Thoracic aorta (tissue), 2 donors: ENCODE results near the gene ABT1. TPM values are rescaled to one million over a fixed set of nuclear protein-coding genes. Genes with fewer than 3 reads are reported as not detected.

Experiments
- ATAC-seq: fragments of 150-250 bp; one replicate; pipeline ENCODE4 v1.8.0; 2017; ENCODE audit warnings: low read depth; ENCODE audit not compliant: insufficient number of reproducible peaks, low FRiP score
- DNase-seq: peaks from one replicate; pipeline ENCODE4 v3.0.0-alpha.2; 2020; ENCODE audit warnings: low spot score
- H3K27ac ChIP-seq, 2 donors: fragments of 200-600 bp; sonication (generic); 1 replicate in 1 of 2; 2 replicates in 1 of 2; pipeline ENCODE4 v1.5.1; 2016; ENCODE audit warnings: mild to moderate bottlenecking in 2 of 2, moderate library complexity in 2 of 2
- H3K27me3 ChIP-seq: fragments of 200-600 bp; sonication (generic); replicated peaks from 2 replicates; pipeline ENCODE4 v1.6.0; 2016; ENCODE audit warnings: mild to moderate bottlenecking; ENCODE audit not compliant: insufficient read depth
- H3K36me3 ChIP-seq: fragments of 200-600 bp; sonication (generic); one replicate; pipeline ENCODE4 v1.5.1; 2016
- H3K4me1 ChIP-seq, 2 donors: fragments of 200-600 bp; sonication (generic); 1 replicate in 1 of 2; 2 replicates in 1 of 2; pipeline versions ENCODE4 v1.5.1 to v1.6.0; 2016; ENCODE audit warnings: low read depth in 2 of 2, mild to moderate bottlenecking in 1 of 2; ENCODE audit not compliant: control insufficient read depth in 1 of 2
- H3K4me3 ChIP-seq: fragments of 200-600 bp; sonication (generic); 2 replicates; pipeline ENCODE4 v1.5.1; 2016; ENCODE audit warnings: mild to moderate bottlenecking
- H3K9me3 ChIP-seq: fragments of 200-600 bp; sonication (generic); 2 replicates; pipeline ENCODE4 v1.5.1; 2016
- CTCF ChIP-seq: fragments of 200-600 bp; sonication (generic); IDR thresholded peaks from one replicate; pipeline ENCODE4 v1.5.1; 2019; ENCODE audit warnings: antibody characterized with exemption
- total RNA-seq, 2 donors: library from RNA; depleted of rRNA; stranded (reverse); fragments of >200 nt; gene quantifications; one replicate each; pipeline versions ENCODE4 v1.1.0 to v1.2.3, GENCODE V29; 2016

ABT1 gene
- total RNA-seq, 2 donors from 2014 or later: 11.8 to 17.1 TPM

- Histone ChIP-seq H3K4me1 (no peaks in the 10 kb centered on the region), H3K27ac (no peak overlapping the region), H3K4me3 (no peak overlapping the region), H3K36me3 (no peaks in the 10 kb centered on the region), H3K9me3 (no peaks in the 10 kb centered on the region), H3K27me3 (no peaks in the 10 kb centered on the region)
- TF ChIP-seq CTCF: no peak
- DNase-seq (no peak), ATAC-seq (no peak)
These were observed 7.8 kb upstream of the ABT1 start for GRCh38 chr6:26588965-26589364.

- Histone ChIP-seq H3K27me3 (no peaks in the 10 kb centered on the region), H3K4me3 (no peak overlapping the region), H3K4me1 (peaks cover 3 to 8% of the 10 kb centered on the region in 2 donors), H3K27ac (no peak overlapping the region), H3K9me3 (no peaks in the 10 kb centered on the region), H3K36me3 (no peaks in the 10 kb centered on the region)
- DNase-seq (no peak), ATAC-seq (no peak)
- TF ChIP-seq CTCF: no peak
These were observed 4.1 kb upstream of the ABT1 start for GRCh38 chr6:26592649-26593048.

- H3K4me3 ChIP-seq: no peak overlapping the region
- ATAC-seq: no peak
- H3K9me3 ChIP-seq: no peaks in the 10 kb centered on the region
- no peaks in the 10 kb centered on the region for H3K27me3 ChIP-seq
- TF ChIP-seq CTCF: no peak
- peaks cover 6 to 15% of the 10 kb centered on the region in 2 donors for H3K4me1 ChIP-seq
- no peak for DNase-seq
- no peak overlapping the region for H3K27ac ChIP-seq
- H3K36me3 ChIP-seq: peaks cover 4% of the 10 kb centered on the region
These were observed 3.2 kb upstream of the ABT1 start for GRCh38 chr6:26593278-26594130.

- no peak overlapping the region for H3K27ac ChIP-seq
- no peaks in the 10 kb centered on the region for H3K9me3 ChIP-seq
- H3K36me3 ChIP-seq: peaks cover 7% of the 10 kb centered on the region
- no peak for ATAC-seq
- H3K4me3 ChIP-seq: no peak overlapping the region
- no peaks in the 10 kb centered on the region for H3K27me3 ChIP-seq
- peaks cover 6 to 15% of the 10 kb centered on the region in 2 donors for H3K4me1 ChIP-seq
- DNase-seq: no peak
- TF ChIP-seq CTCF: no peak
These were observed 2.6 kb upstream of the ABT1 start for GRCh38 chr6:26594131-26594498.

GRCh38 chr6:26594730-26595632, 1.8 kb upstream of the ABT1 start:
- no peaks in the 10 kb centered on the region for H3K9me3 ChIP-seq
- no peaks in the 10 kb centered on the region for H3K27me3 ChIP-seq
- H3K27ac ChIP-seq: peak overlapping the region; percentile 68 to 87
- peaks cover 7% of the 10 kb centered on the region for H3K36me3 ChIP-seq
- H3K4me1 ChIP-seq: peaks cover 6 to 15% of the 10 kb centered on the region in 2 donors
- no peak for TF ChIP-seq CTCF
- DNase-seq: no peak
- H3K4me3 ChIP-seq: peak overlapping the region; percentile 79
- no peak for ATAC-seq
